ENCODE measurements around the gene SOX6.

SOX6 gene

DNA sequence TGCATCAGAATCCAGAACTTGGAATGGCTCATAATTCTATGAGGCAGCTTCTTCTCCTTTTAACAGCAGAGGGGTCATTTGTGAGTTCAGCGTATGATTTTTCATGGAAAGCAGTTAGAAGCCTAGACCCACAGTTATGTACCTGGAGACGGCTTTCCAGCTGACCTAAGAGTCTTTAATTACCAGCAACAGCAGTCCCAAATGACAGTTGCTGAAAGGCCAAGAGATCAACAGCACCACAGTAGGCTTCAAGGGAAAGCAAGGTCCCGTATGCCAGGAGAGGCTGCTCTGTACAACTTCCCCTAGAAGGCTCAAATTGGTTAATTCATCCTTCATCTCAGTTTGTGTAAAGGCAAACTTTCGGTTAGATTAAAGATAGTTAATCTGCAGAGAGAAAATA is 363.0 kb downstream of the SOX6 start:
- DNase-seq (ENCODE audit: low read depth in 2 of 2) = no peak

DNA sequence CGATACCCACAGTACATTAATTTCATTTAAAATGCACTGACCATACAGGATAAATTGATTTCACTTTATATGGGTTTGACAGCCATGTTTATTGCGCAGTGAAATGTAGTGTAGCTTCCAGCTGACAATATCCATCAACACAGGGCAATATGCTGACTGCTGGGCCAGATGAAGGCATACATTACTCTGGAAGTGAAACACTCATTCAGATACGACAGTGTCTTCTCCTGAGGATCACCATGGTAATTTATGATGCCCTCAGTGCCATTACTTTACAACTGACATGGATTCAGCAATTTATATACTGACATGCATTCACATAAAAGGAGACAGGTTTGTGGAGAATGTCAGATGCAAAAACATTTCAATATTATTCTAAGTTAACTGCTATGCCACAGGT is 365.1 kb downstream of the SOX6 start:
- no peak for DNase-seq (ENCODE audit: low read depth in 2 of 2)

DNA sequence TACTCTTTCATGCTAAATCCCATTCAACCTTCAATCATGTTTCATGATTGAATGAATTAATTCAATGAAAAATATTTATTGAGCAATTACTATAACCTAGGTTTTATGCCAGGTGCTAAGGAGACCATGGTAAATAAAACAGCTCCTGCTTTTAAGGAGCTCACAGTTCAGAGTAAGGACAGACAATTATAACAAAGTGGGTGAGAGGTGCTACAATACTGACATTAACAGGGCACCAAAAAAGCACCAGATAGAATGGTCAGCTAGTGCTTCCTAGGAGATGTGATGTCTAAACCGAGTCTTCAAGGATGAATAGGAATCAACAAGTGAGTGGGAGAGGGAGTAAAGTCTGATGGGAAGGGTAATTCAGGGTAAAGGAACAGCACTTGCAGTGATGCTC is 366.7 kb downstream of the SOX6 start:
- no peak for DNase-seq (ENCODE audit: low read depth in 2 of 2)

DNA sequence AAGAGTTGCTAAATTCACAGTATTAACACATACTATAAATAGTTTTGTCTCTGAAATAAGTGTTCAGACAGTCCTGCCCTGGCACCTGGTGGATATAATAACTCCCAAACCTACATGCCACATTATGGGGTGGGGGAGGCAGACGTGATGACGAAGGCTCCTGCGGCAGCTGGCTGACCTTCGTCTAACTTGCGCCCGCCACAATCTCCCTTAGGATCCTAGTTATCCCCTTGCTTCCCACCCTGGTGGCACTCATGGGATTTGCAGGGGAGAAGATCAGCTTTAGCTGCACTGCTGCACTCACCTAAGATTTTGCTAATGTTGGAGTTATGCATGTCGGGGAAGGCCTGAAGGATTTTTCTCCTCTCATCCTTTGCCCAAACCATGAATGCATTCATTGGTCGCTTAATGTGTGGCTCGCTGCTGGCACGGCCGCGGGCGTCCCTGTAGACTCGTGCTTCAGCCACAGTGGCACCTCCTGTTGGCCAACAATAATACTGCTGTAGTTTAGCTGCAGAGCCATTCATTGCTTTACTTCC is 367.6 kb downstream of the SOX6 start:
- DNase-seq (ENCODE audit: low read depth in 2 of 2) = no peak

DNA sequence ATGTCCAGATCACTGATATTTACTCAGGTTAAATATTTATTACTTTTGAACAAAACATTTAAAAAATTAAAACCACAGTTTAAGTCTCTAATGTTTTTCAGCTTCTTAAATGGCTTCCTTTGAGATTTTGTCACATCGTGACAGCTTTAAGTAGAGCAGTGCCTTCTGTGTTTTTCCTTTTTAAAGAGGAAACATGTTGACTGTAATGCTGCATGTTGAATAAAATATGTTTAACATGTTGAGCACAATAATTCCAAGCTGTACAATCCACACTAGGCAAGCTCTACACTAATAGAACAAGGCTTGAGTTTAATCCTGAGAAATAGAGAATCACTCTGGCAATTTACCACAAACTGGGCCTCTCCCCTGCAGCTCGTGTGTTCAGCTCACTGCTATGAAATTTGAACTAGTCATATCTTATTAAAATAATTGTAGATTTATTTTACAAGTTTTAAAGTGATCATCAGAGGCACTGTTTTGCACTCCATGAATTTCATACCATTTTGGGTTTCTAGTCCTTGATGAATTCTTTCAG is 368.3 kb downstream of the SOX6 start:
- no peak for DNase-seq (ENCODE audit: low read depth in 2 of 2)

DNA sequence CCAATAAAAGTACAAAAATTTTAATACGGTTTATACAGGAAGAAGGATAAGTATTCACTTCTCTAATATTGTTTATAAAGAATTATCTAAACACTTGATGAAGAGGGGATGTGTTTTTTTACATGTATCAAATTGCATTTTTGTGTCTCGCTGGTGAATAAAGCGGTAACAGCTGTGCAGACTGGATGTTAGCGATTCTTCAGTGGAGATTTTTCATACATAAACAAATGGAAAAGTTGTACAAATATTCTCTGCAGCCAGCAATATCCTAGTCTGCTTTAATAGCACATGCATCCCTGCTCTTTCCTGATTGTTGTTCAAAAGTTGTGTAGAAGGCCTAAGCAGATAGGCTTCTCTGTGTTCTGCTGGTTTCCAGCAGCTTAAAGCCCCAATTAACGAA is 369.3 kb downstream of the SOX6 start:
- DNase-seq (ENCODE audit: low read depth in 2 of 2) = no peak

DNA sequence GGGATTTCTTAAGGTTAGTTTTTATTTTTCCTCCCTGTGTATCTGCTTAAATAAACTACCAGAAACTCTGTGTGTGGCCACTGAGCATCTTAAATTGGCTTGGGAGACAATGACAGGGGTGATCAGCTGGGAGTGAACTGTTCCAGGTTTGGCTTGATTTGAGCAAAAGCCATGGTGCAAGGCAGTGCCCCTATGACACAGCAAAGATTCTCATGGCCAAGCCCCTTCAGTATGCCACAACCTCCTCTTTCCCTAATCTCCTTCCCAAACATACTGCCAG is 370.5 kb downstream of the SOX6 start:
- DNase-seq (ENCODE audit: low read depth in 2 of 2) = no peak

DNA sequence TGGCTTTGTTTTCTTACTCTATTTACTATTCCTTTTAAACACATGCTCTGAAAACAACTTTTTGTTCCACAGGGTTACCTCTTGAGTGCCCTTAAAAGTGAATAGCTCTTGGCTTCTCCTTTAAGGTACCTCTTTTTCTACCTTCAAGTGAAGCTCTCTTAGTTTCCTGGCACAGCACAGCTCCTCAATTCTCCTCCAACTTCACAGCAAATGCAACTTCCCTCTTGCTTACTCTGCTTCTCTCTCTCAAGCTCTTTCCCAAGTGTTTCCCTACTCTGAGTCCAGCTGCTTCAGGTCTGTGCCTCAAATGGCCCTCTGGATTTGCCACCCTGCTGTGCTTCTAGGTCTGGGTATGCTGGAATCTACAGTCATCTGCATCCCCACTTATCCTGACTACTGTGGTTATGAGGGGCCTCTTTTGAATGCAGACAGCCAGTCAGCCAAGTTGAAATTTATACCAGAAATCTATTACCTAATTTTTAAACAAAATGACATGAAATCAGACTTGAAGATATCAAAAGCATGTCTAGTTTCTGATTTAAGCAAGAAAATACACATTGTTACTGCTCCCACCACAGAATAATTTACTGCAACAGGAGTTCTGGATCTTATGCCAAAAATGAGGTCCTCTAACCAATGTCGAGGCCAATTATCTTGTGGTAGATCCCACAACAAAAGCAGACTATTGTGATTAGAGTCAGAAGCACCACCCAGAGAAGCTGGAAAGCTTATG is 371.1 kb downstream of the SOX6 start:
- no peak for DNase-seq (ENCODE audit: low read depth in 2 of 2)

DNA sequence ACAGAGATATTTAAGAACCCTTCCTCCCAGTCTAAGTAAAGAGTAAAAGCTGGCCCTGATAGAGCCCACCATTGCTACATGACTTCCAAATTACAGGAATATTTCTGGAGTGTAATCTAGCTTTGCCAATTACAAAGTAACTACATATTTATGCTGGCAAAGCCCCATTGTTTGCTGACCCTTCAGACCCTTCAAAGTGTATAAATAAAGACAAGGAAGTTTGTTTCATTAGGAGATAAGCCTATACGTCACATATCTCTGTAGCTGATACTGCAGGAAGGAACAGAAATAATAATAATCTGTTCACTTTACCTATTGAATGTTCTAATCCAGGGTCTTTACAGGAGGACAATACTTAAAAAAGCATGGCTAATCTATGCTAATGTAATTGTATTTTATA is 375.1 kb downstream of the SOX6 start:
- no peak for DNase-seq (ENCODE audit: low read depth in 2 of 2)

DNA sequence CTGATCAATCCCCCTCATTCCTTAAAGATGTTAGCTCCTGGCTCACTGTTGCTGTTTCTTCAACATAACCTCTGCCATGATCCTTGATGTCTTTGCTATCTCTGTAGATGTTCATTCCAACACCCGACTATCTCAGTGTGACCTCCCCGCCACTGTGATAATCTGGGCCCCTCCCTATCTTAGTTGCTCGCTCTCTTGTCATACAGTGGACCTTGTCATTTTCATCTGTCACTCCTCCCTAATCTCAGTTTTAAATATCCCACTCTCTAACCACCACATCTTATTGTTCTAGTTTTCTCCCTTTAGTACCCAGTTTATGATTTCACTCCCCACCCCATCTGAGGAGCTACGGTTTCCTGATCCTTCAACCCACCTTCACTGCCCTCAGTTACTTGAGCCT is 379.2 kb downstream of the SOX6 start:
- DNase-seq (ENCODE audit: low read depth in 2 of 2) = no peak

DNA sequence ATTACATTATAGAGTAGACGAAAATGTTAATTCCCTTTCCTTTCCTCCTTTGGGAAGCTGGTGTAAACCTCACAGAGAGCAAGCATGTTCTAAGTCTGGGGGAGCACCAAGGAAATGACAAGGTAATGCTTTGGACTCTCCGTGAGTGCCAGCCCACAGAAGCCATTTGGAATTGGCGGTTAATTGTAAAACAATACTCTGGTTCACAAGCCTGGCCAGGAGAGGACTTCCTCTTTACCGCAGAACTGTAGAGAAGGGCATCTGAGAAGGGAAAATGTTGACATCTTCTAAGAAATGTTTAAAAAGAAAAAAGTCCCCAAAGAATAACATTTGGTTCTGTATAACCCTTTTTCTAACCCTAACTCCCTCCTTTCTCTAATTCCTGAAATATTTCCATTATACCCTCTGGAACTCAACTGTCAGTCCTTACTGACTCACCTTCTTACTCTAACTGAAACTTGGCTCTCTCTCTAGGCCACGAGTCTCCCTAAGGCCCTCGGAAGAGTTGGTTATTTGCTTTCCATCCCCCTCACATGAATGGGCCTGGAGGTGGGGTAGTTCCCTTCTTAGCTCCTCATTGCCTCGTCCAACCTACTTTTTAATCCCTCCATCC is 379.8 kb downstream of the SOX6 start:
- DNase-seq (ENCODE audit: low read depth in 2 of 2) = no peak

DNA sequence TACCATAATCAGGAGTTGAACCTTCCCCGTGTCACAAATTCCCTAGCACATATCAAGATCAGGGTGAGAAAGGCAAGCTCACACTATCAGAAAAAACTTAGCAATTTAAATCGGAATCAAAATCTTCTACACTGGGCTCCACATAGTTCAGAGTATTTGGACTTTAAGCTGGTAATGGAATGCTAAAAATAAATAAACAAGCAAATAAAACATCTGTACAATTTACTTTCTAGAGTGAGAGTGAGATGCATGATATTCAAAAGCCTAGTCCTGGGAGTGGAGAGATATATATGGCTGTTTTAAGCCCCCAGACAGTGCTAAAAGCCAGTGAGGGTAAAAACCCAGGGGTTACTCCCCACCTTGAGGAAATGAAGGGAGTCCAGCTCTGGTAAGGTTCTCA is 380.6 kb downstream of the SOX6 start:
- DNase-seq (ENCODE audit: low read depth in 2 of 2) = no peak

DNA sequence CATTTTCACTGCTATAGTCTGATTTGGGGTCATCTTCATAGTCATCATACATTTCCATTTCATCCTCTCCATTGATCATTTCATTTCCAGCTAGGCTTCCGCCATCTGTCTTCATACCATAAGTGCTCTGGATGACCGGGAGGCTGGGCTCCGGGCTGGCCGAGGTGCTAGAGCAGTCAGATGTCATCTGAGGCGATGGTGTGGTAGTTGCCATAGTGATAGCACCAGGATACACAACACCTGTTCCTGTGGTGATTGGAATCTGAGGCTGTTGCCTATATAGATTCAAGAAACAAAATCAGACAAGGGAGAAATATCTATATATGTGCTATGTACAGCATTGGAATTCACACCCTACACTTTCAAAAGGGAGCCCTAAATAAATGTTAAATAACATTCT is 383.5 kb downstream of the SOX6 start:
- no peak for DNase-seq (ENCODE audit: low read depth in 2 of 2)

DNA sequence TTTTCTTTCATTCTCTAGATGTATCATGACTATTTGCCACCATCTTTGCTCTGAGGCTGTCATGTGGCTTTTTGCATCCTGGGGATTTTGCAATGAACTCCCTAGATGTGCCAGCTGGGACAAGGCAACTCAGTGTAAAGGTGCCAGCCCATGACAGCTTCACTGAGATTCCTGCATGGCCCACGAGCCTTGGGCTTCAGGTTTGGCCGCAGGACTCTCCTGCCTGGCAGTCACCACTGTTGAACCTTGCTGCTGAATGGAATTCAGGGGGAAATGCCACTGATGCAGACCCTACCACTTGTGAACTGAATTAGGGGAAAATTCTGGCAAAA is 385.2 kb downstream of the SOX6 start:
- DNase-seq (ENCODE audit: low read depth in 2 of 2) = no peak

DNA sequence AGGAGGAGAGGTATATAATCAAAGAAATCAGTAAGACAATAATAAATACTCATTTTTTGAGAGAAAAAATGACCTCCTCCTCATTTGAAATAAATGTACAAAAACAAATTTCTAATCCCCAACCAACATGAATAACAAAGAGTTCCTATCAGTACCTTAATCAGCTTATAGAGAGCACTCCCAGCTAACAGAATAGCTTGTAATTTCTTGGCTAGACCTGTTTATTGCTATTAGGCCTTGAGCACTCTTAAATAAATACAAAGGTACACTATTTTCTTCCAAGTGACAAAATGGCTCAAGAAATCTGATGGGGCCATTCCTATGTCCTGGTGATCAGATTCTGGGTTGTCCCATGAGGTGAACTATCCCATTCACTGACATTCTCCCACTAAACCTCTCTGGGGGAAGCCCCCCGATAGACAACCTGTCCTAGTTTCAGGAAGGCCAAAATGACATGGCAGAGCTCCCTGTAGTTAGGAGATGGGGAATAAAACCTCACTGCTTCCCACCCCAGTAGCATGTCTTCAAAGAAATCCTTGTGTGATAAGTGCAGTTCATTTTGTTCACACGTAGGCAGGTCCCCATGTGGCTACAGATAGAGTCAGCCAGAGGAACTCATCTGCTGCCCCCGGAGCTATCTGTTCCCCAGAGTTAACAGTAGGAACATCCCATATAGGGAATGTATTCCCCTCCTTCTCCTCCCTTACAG is 385.7 kb downstream of the SOX6 start:
- no peak for DNase-seq (ENCODE audit: low read depth in 2 of 2)

DNA sequence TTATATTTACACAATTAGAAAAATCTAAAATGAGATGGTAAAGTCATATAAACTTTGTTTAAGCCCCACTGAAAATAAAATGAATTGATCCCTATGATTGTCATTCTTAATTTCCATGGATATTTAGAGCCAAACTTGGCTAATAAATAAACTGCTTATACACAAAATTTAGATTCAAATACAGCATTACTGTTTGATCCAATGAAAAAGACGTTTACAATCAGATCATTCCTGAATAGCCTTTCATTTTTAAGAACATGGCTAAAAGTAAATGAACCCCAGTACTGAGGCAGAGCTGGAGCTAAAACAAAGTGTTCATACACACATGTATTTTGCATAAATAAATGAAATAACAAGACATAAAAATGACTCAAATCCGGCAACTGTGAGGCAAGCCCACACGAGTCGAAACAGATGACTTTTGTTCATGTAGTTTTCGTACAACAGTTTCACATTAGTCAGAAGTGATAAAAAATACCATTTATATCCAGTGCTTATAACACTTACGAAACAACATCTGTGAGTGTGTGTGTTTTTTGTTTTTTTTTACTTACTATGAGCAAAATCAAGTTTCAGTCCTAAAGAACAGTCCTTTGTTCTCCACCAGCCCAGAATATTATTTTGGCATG is 386.5 kb downstream of the SOX6 start:
- no peak for DNase-seq (ENCODE audit: low read depth in 2 of 2)

DNA sequence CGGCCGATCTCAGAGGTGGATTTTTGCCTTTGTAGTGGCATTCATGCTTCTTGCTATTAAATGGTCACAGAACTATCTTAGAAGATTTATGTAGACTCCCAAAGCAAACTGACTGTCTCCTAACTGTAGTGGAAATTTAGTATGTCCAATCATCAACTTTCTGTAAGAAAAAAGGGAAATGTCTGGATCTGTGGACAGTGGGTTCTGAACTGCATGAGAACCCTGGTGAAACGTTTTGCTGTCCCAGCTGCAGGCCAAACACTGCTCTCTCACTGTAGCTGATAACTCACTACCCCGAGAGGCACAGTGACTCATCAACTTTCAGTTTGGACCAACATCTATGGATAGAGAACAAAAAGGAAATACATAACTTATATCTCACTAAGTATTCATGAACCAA is 387.1 kb downstream of the SOX6 start:
- no peak for DNase-seq (ENCODE audit: low read depth in 2 of 2)

DNA sequence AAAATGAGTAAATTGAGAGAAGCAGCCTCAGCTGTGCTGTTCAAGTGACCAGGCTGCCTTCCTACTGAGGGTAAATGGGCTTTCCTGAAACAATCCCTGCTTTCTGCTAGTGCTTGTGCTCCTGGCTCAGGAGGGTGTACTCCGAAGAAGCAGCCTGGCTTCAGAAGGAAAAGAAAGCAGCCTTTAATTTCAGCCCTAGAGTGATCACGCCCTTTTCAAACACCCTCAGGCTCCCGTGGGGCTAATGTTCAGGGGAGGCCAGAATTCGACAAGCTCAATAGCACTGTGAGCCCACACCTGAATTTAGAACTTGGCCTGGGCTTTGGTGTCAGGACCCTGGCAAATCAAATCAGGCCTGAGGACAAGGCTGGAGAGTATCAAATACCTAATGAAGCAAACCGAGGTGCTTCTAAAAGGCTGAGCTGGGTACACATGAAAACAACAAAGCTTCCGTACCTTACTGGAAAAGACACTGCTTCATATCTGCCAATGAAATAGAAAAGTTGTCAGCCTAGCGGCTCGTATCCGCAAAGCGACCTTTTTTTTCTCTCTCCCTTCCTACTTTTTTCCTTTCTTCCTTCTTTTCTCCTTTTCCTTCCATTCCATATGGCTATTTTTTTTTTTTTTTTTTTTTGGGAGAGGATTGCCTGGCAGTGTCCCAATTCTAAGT is 387.8 kb downstream of the SOX6 start:
- DNase-seq (ENCODE audit: low read depth in 2 of 2) = no peak

DNA sequence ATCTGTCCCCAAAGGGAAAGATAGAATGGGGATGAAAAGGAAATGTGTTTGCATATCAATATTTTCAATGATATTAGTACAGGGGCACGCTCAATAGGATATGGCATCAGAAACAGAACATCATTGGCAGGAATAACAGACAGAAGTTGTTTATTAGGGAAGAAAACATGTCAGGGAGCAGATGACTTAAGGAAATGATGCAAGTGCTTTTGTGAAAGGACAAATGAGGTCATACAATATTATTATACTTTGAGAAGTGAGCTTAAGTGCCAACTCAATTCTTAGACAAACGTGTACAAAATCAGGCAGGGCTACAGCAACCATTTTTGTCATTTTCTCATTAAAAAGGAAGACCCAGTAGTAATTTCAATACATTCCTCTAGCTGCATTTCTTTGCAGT is 388.4 kb downstream of the SOX6 start:
- DNase-seq (ENCODE audit: low read depth in 2 of 2) = no peak

DNA sequence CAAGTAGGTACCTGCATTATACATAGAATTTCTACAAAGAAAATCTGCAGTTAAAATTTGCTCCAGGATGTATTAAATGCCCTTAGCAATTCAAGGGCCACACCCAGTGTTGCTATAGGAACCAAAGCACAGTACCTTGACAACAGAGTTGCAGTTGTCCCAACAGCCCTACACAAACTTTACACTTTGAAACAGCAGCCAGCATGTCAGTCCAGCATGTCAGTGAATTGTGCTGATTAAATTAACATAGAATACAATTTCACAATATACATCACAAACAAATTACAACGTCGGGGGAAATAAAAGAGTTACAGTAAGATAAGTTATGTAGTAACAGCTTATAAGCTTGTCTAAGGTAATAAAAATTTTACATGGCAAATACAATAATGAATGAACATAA is 389.2 kb downstream of the SOX6 start:
- DNase-seq (ENCODE audit: low read depth in 2 of 2) = no peak

DNA sequence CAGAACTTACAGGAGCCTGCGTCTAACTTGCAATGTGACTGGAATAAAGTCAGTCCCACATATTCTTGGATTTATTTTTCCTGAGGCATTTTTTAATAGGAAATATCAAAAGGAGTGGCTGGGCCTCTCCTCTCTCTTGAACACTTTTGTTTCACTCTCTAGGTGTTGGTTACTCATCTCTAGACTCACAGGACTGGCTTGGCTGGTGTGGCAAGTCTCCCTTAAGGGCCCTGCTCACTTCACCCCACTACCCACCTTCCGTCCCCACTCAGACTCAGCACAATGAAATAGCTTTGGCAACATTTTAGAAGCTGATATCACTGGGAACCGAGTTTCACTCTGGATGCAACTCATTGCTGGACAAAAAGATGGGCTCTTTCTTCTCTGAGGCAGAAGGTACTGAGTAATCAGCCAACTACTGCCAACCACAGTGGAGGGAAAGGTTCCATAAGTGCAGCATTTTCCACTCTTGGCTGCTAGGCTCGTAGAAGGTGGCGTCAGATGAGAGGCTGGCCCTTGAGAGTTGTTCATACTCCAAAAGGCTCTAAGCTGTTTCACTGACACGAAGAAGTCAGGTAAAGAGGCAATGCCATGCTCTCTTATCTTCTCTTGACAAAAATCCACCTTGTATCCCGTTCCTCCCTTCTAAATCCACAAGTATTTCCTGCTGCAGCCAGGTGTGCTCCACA is 390.6 kb downstream of the SOX6 start:
- DNase-seq (ENCODE audit: low read depth in 2 of 2) = no peak

DNA sequence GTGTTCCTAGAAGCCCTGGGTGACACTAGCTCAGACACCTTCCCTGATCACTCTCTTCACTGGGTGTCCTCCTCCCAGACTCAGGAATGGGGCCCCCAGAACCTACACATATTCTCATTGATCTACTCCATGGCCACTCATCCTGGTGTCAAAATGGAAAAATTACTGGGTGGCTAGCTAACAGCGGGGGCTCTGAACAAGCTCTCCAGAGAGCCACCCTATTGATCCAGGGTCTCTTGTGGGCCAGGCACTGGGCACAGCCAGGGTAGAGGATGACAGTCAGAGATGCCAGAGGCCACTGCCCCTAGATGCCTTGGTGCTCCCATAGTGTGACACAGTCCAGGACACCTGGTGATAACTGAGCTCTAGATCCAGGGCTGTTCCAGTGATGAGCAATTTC is 393.1 kb downstream of the SOX6 start:
- DNase-seq (ENCODE audit: low read depth in 2 of 2) = no peak
